ENCODE measurements around the gene ELMO2. TPM values are rescaled to one million over a fixed set of nuclear protein-coding genes. Genes with fewer than 3 reads are reported as not detected.

Gene ELMO2
- total RNA-seq, 1 donor from 2014 or later = 57.0 TPM

DNA sequence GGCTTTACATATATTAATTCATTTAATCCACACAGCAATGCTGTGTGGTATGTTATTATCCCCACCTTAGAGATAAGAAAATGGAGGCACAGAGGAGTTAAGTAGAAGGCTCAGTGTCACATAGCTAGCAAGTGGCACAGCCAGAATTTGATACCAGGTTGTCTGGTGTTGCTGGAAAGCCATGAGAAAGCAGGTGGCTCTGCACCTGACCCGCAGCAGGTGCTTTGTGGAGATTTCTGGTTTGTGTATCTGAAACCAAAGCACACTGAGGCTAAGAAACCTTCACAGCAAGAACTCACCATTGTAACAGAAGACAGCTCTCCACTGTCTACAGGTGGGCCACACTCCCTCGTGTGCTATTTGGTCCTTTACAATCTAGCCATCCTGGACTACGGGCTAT, 7.5 kb downstream of the ELMO2 start:
- Histone ChIP-seq H3K27me3 (no peaks in the 10 kb centered on the region), H3K36me3 (peaks cover 12% of the 10 kb centered on the region), H3K4me1 (peaks cover 75% of the 10 kb centered on the region), H3K9me3 (no peaks in the 10 kb centered on the region), H3K27ac (peak overlapping the region; percentile 77), H3K4me3 (no peak overlapping the region)
- intact Hi-C loops (cut with DNase I) = no loop called here
- DNase-seq = no peak
- TF ChIP-seq, protein P1, sequence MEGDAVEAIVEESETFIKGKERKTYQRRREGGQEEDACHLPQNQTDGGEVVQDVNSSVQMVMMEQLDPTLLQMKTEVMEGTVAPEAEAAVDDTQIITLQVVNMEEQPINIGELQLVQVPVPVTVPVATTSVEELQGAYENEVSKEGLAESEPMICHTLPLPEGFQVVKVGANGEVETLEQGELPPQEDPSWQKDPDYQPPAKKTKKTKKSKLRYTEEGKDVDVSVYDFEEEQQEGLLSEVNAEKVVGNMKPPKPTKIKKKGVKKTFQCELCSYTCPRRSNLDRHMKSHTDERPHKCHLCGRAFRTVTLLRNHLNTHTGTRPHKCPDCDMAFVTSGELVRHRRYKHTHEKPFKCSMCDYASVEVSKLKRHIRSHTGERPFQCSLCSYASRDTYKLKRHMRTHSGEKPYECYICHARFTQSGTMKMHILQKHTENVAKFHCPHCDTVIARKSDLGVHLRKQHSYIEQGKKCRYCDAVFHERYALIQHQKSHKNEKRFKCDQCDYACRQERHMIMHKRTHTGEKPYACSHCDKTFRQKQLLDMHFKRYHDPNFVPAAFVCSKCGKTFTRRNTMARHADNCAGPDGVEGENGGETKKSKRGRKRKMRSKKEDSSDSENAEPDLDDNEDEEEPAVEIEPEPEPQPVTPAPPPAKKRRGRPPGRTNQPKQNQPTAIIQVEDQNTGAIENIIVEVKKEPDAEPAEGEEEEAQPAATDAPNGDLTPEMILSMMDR (IDR thresholded peaks at IDR 0.05) = no peak
- ATAC-seq = no peak

- Histone ChIP-seq H3K4me1 (peaks cover 52% of the 10 kb centered on the region), H3K9me3 (no peaks in the 10 kb centered on the region), H3K36me3 (peaks cover 39% of the 10 kb centered on the region), H3K27ac (no peak overlapping the region), H3K4me3 (no peak overlapping the region), H3K27me3 (no peaks in the 10 kb centered on the region)
- intact Hi-C loops (cut with DNase I) = no loop called here
- DNase-seq (no peak), ATAC-seq (no peak)
- TF ChIP-seq, protein P1 (IDR thresholded peaks at IDR 0.05) = no peak
Measured at GRCh38 chr20:46396052-46396740, 10.2 kb downstream of the ELMO2 start.

- intact Hi-C loops (cut with DNase I) = no loop called here
- Histone ChIP-seq H3K4me3 (no peak overlapping the region), H3K27me3 (no peaks in the 10 kb centered on the region), H3K36me3 (peaks cover 50% of the 10 kb centered on the region), H3K9me3 (no peaks in the 10 kb centered on the region), H3K27ac (no peak overlapping the region), H3K4me1 (peaks cover 41% of the 10 kb centered on the region)
- DNase-seq (no peak), ATAC-seq (peak; percentile 64)
- TF ChIP-seq, protein P1 (IDR thresholded peaks at IDR 0.05) = no peak
Measured at GRCh38 chr20:46394872-46395760, 11.3 kb downstream of the ELMO2 start.

DNA sequence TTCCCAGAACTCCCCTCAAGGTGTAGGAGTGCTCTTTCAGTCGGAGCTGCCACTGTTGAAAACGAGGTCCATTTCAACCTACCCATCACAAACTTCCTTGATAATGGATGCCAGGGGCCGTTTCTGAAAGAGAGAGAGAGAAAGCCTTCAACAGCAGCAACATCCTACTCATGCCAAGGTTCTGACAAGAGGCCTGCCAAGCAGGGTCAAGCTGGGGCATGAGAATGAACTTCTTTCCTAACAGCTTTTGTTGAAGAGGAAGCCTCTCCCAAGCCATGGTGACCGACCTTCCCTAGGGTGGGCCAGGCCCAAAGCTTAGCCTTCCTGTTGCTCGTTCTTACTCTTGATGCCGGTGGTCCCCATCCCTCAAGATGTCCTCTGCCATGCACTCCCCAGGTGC, 12.4 kb downstream of the ELMO2 start:
- H3K4me3 ChIP-seq = no peak overlapping the region
- peaks cover 29% of the 10 kb centered on the region for H3K4me1 ChIP-seq
- DNase-seq (no peak), ATAC-seq (no peak)
- intact Hi-C loops (cut with DNase I) = no loop called here
- H3K9me3 ChIP-seq = no peaks in the 10 kb centered on the region
- H3K27me3 ChIP-seq = no peaks in the 10 kb centered on the region
- no peak overlapping the region for H3K27ac ChIP-seq
- peaks cover 62% of the 10 kb centered on the region for H3K36me3 ChIP-seq
- TF ChIP-seq, protein P1 (IDR thresholded peaks at IDR 0.05) = no peak

- Histone ChIP-seq H3K27ac (no peak overlapping the region), H3K9me3 (no peaks in the 10 kb centered on the region), H3K27me3 (no peaks in the 10 kb centered on the region), H3K4me3 (no peak overlapping the region), H3K36me3 (peaks cover 100% of the 10 kb centered on the region), H3K4me1 (peaks cover 4% of the 10 kb centered on the region)
- ATAC-seq (no peak), DNase-seq (no peak)
- intact Hi-C loops (cut with DNase I) = no loop called here
- TF ChIP-seq, protein P1 (IDR thresholded peaks at IDR 0.05) = no peak
Measured at GRCh38 chr20:46388937-46389336, 17.5 kb downstream of the ELMO2 start.
